ENCODE measurements around the gene COL4A2.

DNA sequence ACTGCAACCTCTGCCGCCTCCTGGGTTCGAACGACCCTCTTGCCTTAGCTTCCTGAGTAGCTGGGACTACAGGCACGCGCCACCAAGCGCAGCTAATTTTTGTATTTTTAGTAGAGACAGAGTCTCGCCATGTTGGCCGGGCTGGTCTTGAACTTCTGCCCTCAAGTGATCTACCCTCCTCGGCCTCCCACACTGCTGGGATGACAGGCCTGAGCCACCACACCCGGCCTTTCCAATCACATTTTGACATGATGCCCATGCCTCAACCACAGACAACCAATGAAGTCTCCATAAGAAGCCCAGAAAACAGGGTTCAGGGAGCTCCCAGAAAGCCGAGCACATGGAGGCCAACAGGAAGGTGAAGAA is 242.7 kb downstream of the COL4A2 start:
- TF ChIP-seq, protein P1, sequence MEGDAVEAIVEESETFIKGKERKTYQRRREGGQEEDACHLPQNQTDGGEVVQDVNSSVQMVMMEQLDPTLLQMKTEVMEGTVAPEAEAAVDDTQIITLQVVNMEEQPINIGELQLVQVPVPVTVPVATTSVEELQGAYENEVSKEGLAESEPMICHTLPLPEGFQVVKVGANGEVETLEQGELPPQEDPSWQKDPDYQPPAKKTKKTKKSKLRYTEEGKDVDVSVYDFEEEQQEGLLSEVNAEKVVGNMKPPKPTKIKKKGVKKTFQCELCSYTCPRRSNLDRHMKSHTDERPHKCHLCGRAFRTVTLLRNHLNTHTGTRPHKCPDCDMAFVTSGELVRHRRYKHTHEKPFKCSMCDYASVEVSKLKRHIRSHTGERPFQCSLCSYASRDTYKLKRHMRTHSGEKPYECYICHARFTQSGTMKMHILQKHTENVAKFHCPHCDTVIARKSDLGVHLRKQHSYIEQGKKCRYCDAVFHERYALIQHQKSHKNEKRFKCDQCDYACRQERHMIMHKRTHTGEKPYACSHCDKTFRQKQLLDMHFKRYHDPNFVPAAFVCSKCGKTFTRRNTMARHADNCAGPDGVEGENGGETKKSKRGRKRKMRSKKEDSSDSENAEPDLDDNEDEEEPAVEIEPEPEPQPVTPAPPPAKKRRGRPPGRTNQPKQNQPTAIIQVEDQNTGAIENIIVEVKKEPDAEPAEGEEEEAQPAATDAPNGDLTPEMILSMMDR (IDR thresholded peaks at IDR 0.05; ENCODE audit: low read length) = no peak
- TF ChIP-seq EZH2 (optimal IDR thresholded peaks at IDR 0.05; ENCODE audit: low read depth, low read length) = no peak

All from MM.1S (cell line).